GM21619 (cell line): Measurements from ENCODE around the gene ARRDC1.
"Not testable (repeated sequence)": the region's sequence is repeated elsewhere in the genome, so short reads cannot be mapped to it uniquely, and the experiment has no call there.

ENCODE experiments used
- ATAC-seq: cut with Tn5 transposase; IDR thresholded peaks from one replicate; pipeline ENCODE4 v1.9.1; 2021; ENCODE audit not compliant: unreplicated experiment

ARRDC1 gene, protein sequence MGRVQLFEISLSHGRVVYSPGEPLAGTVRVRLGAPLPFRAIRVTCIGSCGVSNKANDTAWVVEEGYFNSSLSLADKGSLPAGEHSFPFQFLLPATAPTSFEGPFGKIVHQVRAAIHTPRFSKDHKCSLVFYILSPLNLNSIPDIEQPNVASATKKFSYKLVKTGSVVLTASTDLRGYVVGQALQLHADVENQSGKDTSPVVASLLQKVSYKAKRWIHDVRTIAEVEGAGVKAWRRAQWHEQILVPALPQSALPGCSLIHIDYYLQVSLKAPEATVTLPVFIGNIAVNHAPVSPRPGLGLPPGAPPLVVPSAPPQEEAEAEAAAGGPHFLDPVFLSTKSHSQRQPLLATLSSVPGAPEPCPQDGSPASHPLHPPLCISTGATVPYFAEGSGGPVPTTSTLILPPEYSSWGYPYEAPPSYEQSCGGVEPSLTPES

DNA sequence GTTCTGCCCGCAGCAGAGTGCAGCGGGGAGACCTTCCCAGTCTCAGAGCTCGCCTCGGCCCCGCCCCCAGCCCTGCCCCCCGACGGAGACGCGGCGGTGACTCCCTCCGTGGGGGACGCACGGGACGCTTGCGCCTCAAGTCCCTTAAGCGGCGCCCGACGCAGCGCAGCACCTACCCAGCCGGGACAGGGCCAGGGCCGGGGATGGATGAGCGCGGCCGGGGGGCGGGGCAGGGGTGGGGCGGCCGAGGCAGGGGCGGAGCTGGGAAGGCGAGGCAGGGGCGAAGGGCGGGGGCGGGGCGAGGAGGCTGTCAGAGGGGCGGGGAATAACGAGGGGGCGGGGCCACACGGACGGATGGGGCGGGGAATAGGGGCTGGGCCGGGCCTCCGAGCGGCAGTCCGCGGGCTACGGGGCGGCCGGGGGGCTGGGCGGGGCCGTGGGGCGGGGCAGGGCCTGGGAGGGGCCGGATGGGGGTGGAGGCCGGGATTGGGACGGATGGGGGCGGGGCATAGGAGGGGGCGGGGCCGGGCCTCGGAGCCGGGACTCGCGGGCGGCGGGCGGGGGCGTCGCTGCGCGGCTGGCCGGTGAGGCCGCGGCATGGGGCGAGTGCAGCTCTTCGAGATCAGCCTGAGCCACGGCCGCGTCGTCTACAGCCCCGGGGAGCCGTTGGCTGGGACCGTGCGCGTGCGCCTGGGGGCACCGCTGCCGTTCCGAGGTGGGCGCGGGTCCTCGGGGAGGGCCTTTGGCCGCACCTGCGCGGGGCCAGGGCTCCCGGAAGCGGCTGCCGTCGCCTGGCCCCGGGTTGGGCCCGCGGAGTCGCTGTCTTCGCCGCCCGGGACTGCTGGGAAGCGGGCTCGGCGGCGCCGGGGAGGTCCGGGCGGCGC, at the start of gene ARRDC1:
TSS of gene ARRDC1 (plus strand) at position 566 of the 884 bp plus-strand sequence. CDS start at position 598, 32 bp downstream.
- peak; percentile 74 for ATAC-seq

- no peak for ATAC-seq
These were observed 49.2 kb upstream of the ARRDC1 start for GRCh38 chr9:137556069-137556838.

DNA sequence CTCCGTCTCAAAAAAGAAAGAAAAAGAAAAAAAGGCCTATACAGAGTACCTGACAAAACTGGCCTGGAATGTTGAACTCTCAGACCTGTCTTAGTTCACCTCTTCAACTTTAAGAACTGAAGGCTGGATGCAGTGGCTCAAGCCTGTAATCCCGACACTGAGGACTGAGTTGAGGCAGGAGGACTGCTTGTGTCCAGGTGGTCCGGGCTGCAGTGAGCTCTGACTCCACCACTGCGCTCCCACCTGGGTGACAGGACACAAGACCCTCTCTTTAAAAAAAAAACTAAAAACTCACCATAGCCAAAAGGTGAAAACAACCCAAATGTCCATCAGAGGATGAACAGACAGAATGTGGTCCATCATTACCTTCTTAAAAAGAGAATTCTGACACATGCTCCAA, 47.4 kb upstream of the ARRDC1 start:
- no peak for ATAC-seq

GRCh38 chr9:137564134-137564533, 41.4 kb upstream of the ARRDC1 start:
- ATAC-seq = no peak

DNA sequence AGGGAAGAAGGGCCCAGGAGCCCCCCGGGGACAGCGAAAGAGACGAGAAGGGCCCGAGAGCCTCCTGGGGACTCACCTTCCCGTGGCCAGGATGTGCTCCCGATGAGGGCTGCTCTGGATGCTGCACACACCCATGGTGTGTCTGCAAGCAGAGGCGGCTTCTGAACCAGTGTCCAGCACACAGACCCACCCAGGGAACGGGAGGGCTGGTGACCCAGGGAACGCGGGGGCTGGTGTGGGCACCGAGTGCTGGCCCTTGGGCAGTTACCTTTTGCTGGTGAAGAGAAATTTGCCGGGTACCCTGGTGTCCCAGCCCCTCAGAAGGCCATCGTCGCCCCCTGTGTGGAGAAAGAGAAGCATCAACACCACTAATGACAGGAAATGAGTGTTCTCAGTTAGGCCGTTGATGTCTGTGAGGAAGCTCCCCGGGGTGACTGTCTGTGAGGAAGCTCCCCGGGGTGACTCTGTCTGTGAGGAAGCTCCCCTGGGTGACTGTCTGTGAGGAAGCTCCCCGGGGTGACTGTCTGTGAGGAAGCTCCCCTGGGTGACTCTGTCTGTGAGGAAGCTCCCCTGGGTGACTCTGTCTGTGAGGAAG, 40.6 kb upstream of the ARRDC1 start:
- ATAC-seq = no peak

- not testable (repeated sequence) for ATAC-seq
These were observed 37.0 kb upstream of the ARRDC1 start for GRCh38 chr9:137568445-137568844.

- no peak for ATAC-seq
These were observed 35.8 kb upstream of the ARRDC1 start for GRCh38 chr9:137569609-137570203.

DNA sequence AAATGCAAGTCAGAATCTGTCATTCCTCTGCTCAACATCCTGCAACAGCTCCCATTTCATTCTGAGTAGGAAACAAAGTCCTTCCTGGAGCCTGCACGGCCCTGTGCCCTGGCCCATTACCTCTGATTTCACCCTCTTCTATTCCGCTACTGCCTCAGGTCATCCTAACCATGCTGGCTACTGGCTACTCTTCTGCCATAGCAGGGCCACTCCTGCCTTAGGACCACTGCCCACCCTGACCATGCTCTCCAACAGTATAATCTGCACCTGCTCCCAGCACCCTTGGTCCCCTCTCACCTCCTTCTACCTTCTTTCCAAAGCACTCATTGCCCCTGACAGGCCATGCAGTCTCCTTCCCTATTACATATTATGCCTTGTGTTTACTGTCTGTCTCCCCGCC, 34.9 kb upstream of the ARRDC1 start:
- no peak for ATAC-seq

DNA sequence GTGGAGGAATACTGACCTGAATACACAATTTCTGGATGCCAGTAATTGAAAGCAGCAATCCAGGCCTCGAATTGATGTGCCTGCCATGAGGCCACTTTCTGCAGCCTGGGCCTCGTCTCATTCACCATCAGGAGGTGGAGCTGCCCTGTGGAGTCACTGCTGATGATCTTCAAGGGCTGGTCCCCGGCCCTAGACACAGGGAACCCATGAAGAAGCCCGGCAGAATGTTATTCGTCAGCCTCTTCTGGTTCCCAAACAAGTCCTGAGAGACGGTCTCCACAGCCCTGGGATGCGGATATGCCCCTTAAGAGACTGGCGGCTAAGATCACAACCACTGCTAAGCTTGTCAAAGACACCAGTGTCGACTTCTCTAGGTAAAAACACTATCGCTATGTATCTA, 31.3 kb upstream of the ARRDC1 start:
- ATAC-seq = no peak

- ATAC-seq = no peak
These were observed 30.1 kb upstream of the ARRDC1 start for GRCh38 chr9:137575364-137575715.

DNA sequence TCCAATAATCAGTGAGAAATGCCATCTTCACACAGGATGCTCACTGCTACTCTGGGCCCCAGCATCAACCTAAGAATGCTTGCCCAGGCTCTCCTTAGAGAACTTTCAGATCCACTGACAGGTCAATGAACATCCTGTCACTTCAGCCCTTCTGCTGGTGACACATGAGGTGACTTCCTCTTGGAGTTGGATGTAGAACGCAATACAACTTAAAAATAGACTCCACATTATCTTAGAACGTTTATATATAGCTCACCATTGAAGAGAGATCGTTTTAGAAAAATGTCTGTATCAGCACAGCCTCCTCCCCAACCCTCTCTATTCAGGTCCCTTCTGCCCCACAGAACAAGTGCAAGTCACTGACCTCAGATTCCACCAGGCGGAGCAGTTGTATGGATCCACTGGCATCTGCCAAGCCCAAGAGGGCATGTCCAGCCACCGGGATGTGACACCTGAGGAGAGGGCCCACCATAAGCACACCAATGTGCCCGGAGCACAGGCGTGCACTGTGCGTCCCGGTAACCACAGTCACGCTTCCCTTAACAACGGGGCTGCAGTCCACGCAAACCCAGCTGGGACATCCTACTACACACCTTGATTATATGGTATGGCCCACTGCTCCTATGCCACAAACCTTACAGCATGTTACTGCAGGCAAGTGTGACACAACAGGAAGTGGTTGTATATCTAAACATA, 29.6 kb upstream of the ARRDC1 start:
- no peak for ATAC-seq

GRCh38 chr9:137578518-137579258, 26.8 kb upstream of the ARRDC1 start, which contains the start of gene DPH7:
Gene DPH7, minus strand, starts transcription at chr9:137578925. Its CDS starts 148 bp downstream, at chr9:137578777.
- ATAC-seq = peak; percentile 86

- ATAC-seq = no peak
These were observed 26.3 kb upstream of the ARRDC1 start for GRCh38 chr9:137579259-137579604.

- no peak for ATAC-seq
These were observed 25.1 kb upstream of the ARRDC1 start for GRCh38 chr9:137580209-137580953.

GRCh38 chr9:137580954-137581322, 24.5 kb upstream of the ARRDC1 start:
- ATAC-seq = no peak

DNA sequence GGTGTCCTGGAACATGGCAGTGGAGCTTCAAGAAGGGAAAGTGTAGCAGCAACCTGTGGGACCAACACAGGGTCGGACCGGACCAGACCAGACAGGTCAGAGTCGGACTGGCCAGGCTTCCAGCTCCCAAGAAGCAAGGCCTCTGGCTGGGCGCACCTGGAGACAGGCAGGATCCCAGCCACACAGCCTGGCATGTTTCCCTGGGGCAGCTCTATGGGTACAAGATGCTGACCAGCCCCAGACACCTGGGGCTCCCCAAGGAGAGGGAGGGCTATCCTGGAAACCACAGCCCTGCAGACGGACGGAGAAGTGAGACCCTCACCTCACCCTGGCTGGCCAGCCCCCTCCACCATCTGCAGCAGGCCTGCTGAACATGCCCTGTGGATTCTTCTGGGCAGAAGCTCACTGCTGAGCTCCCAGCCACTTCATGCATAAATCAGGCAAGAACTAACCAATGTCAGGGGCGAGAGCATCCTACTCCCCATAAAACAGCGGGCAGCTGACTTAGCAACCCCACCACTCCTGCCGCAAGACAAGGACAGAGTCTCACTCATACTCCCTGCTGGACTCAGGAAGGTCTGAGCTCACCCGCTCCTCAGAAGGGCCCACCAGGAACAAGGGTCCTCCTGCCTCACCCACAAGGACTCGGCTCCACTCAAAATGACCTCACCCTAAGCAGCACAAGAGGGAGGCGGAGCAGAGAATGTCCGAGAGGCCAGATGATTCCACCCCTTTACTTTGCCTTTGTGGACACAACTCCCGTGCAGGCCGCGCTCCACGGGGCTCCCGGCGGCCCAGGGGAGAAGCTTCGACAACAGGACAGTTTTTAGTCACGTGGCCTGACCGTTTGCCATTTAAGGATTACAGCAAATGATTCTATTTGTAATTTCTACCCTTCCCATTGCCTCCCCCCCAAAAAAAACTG, 23.9 kb upstream of the ARRDC1 start:
- ATAC-seq = no peak

- no peak for ATAC-seq
These were observed 23.1 kb upstream of the ARRDC1 start for GRCh38 chr9:137582286-137582860.
